Measurements from ENCODE around the gene RGS12.

Gene RGS12

DNA sequence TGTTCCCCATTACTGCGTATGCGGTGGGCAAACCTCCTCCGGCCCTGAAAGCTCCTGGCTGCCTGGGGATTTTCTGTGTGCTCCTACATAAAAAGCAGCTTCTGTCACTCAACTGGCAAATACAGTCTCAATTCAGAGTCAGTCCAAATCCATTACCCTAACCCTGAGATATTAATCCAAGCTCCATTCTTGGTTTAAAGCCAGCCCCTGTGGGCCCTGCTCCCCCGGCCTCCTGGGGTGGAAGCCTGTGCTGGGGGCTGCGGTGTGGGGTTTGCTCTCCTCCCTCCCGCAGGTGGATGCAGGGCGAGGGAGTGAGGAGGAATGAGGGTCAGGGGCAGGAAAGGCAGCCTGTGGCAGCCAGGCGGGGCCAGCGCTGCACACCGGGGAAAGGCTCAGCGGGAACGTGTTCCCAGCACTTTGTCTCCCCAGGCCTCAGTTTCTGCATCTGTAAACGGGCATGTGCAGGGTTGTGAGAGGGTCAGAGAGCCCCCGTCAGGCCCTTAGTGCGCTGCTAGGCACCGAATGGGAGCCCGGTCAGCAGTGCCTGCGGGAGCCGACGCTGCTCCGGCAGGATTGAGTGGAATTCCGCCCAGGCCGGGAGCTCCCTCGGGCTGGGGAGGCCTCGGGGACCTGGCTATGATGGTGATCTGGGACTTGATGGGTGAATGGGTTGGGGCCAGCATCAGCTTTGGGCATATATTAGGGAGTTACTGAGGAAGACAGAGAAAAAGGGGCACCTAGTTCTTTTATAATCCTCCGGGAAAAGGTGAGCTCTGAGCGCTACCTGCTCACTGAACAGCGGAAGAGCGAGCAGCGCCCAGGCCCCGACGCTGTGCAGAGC lies 6.3 kb upstream of the RGS12 start:
- no peak overlapping the region for H3K27ac ChIP-seq (ENCODE audit: low read depth, low read length)
- no peaks in the 10 kb centered on the region for H3K79me2 ChIP-seq (ENCODE audit: insufficient read depth, low read length)
- H2AFZ ChIP-seq (ENCODE audit: low read depth, low read length, severe bottlenecking), result no peak overlapping the region
- TF ChIP-seq, protein P1, sequence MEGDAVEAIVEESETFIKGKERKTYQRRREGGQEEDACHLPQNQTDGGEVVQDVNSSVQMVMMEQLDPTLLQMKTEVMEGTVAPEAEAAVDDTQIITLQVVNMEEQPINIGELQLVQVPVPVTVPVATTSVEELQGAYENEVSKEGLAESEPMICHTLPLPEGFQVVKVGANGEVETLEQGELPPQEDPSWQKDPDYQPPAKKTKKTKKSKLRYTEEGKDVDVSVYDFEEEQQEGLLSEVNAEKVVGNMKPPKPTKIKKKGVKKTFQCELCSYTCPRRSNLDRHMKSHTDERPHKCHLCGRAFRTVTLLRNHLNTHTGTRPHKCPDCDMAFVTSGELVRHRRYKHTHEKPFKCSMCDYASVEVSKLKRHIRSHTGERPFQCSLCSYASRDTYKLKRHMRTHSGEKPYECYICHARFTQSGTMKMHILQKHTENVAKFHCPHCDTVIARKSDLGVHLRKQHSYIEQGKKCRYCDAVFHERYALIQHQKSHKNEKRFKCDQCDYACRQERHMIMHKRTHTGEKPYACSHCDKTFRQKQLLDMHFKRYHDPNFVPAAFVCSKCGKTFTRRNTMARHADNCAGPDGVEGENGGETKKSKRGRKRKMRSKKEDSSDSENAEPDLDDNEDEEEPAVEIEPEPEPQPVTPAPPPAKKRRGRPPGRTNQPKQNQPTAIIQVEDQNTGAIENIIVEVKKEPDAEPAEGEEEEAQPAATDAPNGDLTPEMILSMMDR (IDR thresholded peaks at IDR 0.05; ENCODE audit: insufficient read depth, low read length, poor library complexity, severe bottlenecking), result no peak
- TF ChIP-seq EZH2phosphoT487 (conservative IDR thresholded peaks at IDR 0.05; ENCODE audit: low read length), result no peak
- H3K27me3 ChIP-seq (ENCODE audit: low read length), result no peaks in the 10 kb centered on the region
- H3K4me3 ChIP-seq (ENCODE audit: insufficient read depth, low read length, poor library complexity, severe bottlenecking), result no peak overlapping the region
- no peak overlapping the region for H3K4me2 ChIP-seq (ENCODE audit: low read depth, low read length, poor library complexity, severe bottlenecking)
- H3K9ac ChIP-seq (ENCODE audit: low read length), result no peak overlapping the region
- H3K9me2 ChIP-seq (replicated peaks; ENCODE audit: insufficient read depth, low read length), result no peaks in the 10 kb centered on the region
- H3F3A ChIP-seq (ENCODE audit: insufficient read depth), result no peaks in the 10 kb centered on the region
- no peaks in the 10 kb centered on the region for H4K20me1 ChIP-seq (ENCODE audit: low read depth, low read length)
- no peaks in the 10 kb centered on the region for H3K9me3 ChIP-seq (ENCODE audit: insufficient read depth, low read length)
- no peaks in the 10 kb centered on the region for H3K36me3 ChIP-seq (ENCODE audit: low read length)

DNA sequence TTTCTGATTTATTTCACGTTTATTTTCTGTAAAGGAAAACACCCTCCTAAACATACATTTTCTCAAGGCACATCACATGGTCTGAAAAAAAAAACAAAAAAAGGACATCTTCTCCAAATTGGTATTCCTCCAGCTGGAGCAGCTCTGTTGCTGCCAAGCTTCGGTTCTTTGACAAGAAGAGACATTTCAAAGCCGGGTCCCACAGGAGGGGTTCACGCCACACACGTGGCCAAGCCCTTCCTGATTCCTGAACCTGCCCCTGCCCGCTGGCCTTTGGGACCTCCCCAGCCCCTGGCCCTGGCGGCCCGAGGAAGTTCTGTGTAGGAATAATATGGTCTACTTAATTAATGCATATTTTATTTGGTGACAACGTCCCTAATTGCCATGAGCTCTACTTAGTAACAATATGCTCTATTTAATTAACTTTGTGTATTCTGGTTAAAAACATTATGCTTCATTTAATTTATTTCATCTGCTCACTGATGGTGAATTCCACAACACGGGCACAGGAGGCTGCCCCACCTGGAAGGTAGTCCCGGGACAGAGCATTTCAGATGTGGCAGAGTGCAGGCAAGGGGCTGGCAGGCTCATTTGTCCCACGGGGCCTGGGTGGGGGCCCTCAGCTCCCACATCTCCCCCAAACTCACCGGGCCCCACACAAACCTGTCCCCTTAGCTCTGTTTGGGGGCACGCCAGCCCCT lies 5.4 kb upstream of the RGS12 start:
- Histone ChIP-seq H3F3A (ENCODE audit: insufficient read depth) (no peaks in the 10 kb centered on the region), H3K27ac (ENCODE audit: low read depth, low read length) (no peak overlapping the region), H3K9ac (ENCODE audit: low read length) (no peak overlapping the region), H3K36me3 (ENCODE audit: low read length) (no peaks in the 10 kb centered on the region), H3K9me3 (ENCODE audit: insufficient read depth, low read length) (no peaks in the 10 kb centered on the region), H3K79me2 (ENCODE audit: insufficient read depth, low read length) (no peaks in the 10 kb centered on the region), H4K20me1 (ENCODE audit: low read depth, low read length) (no peaks in the 10 kb centered on the region), H3K4me3 (ENCODE audit: insufficient read depth, low read length, poor library complexity, severe bottlenecking) (no peak overlapping the region), H2AFZ (ENCODE audit: low read depth, low read length, severe bottlenecking) (no peak overlapping the region), H3K4me2 (ENCODE audit: low read depth, low read length, poor library complexity, severe bottlenecking) (no peak overlapping the region), H3K9me2 (replicated peaks; ENCODE audit: insufficient read depth, low read length) (no peaks in the 10 kb centered on the region), H3K27me3 (ENCODE audit: low read length) (no peaks in the 10 kb centered on the region)
- TF ChIP-seq, protein P1 (IDR thresholded peaks at IDR 0.05; ENCODE audit: insufficient read depth, low read length, poor library complexity, severe bottlenecking), result no peak
- no peak for TF ChIP-seq EZH2phosphoT487 (conservative IDR thresholded peaks at IDR 0.05; ENCODE audit: low read length)

DNA sequence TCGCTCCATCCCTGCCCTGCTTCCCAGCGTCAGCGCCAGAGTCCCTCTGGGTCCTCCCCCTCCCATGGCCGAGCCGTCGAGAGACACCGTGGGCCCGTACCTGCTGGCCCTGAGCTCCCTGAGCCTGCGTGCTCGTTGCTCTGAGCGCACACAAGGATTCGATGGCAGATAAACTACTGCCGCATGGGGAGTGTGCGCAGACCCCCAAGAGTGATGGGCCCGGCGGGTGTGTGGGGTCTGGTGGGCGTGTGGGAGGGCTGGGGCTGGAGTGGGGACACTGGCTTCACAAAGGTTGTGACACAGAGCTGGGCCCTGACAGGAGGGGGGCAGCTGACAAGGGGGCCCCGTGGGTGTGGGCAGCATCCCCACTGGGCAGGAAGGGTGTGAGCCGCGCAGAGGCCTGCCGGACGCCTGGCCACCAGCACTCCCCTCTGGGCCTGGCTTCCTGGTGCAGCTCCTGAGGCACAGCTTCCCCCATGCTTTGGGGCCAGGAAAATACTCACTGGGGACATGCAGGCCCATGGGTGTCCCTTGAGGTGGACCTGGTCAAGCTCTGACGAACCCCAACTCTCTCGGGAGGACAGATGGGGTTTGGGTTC lies 4.8 kb upstream of the RGS12 start:
- Histone ChIP-seq H3K27me3 (ENCODE audit: low read length) (no peaks in the 10 kb centered on the region), H3K9ac (ENCODE audit: low read length) (no peak overlapping the region), H2AFZ (ENCODE audit: low read depth, low read length, severe bottlenecking) (no peak overlapping the region), H3K79me2 (ENCODE audit: insufficient read depth, low read length) (no peaks in the 10 kb centered on the region), H3K27ac (ENCODE audit: low read depth, low read length) (no peak overlapping the region), H3K4me2 (ENCODE audit: low read depth, low read length, poor library complexity, severe bottlenecking) (no peak overlapping the region), H3K9me2 (replicated peaks; ENCODE audit: insufficient read depth, low read length) (no peaks in the 10 kb centered on the region), H3K9me3 (ENCODE audit: insufficient read depth, low read length) (no peaks in the 10 kb centered on the region), H3F3A (ENCODE audit: insufficient read depth) (no peaks in the 10 kb centered on the region), H3K4me3 (ENCODE audit: insufficient read depth, low read length, poor library complexity, severe bottlenecking) (no peak overlapping the region), H3K36me3 (ENCODE audit: low read length) (no peaks in the 10 kb centered on the region), H4K20me1 (ENCODE audit: low read depth, low read length) (no peaks in the 10 kb centered on the region)
- no peak for TF ChIP-seq EZH2phosphoT487 (conservative IDR thresholded peaks at IDR 0.05; ENCODE audit: low read length)
- TF ChIP-seq, protein P1 (IDR thresholded peaks at IDR 0.05; ENCODE audit: insufficient read depth, low read length, poor library complexity, severe bottlenecking), result no peak
